Gastrocnemius medialis (tissue), 4 donors: ENCODE data around the gene TTC28. TPM values are rescaled to one million over a fixed set of nuclear protein-coding genes. Genes with fewer than 3 reads are reported as not detected.
"Not testable (repeated sequence)": the region's sequence is repeated elsewhere in the genome, so short reads cannot be mapped to it uniquely, and the experiment has no call there.

Source experiments
- ATAC-seq, 2 donors: fragments of 150-250 bp; one replicate each; pipeline ENCODE4 v1.9.1; 2016
- DNase-seq, 2 donors: peaks; one replicate each; pipeline ENCODE4 v3.0.0-alpha.2; 2019
- H3K27ac ChIP-seq, 4 donors: fragments of 200-600 bp; sonication (generic); 1 replicate in 1 of 4; 2 replicates in 3 of 4; pipeline ENCODE4 v1.5.1; 2016 to 2018; ENCODE audit warnings: mild to moderate bottlenecking in 2 of 4, moderate library complexity in 1 of 4
- H3K27me3 ChIP-seq, 3 donors: fragments of 200-600 bp; sonication (generic) in 2 of 3; 1 replicate in 1 of 3; 2 replicates in 2 of 3; pipeline versions ENCODE4 v1.5.1 to v1.6.0; 2016 to 2019; ENCODE audit warnings: mild to moderate bottlenecking in 1 of 3, moderate library complexity in 1 of 3
- H3K36me3 ChIP-seq, 2 donors: fragments of 200-600 bp; sonication (generic) in 1 of 2; one replicate each; pipeline ENCODE4 v1.5.1; 2017 to 2018
- H3K4me1 ChIP-seq, 2 donors: fragments of 200-600 bp; sonication (generic) in 1 of 2; one replicate each; pipeline ENCODE4 v1.5.1; 2016 to 2017; ENCODE audit warnings: mild to moderate bottlenecking in 2 of 2
- H3K4me3 ChIP-seq, 4 donors: fragments of 200-600 bp; sonication (generic) in 3 of 4; 1 replicate in 1 of 4; 2 replicates in 3 of 4; pipeline ENCODE4 v1.5.1; 2016 to 2019; ENCODE audit warnings: mild to moderate bottlenecking in 2 of 4
- H3K9me3 ChIP-seq, 3 donors: fragments of 200-600 bp; sonication (generic) in 2 of 3; 1 replicate in 1 of 3; 2 replicates in 2 of 3; pipeline ENCODE4 v1.5.1; 2016 to 2019
- POLR2A ChIP-seq, 2 donors: fragments of 450-650 bp; IDR thresholded peaks; one replicate each; pipeline ENCODE4 v1.6.1; 2017; ENCODE audit warnings: antibody characterized with exemption in 2 of 2, mild to moderate bottlenecking in 2 of 2, moderate library complexity in 2 of 2
- in situ Hi-C, 4 donors: fragments of 200-750 bp; cut with MboI; loops; one replicate each; pipeline versions ENCODE4 v1.15.0 to v1.8.0; 2017; ENCODE audit warnings: low sequenced_read_pairs in 4 of 4
- intact Hi-C: fragments of 100-400 bp; cut with DNase I; formaldehyde crosslinking; loops from one replicate; pipeline ENCODE4 v1.15.1; 2023; ENCODE audit warnings: low total_unique reads
- total RNA-seq, 4 donors: library from RNA; depleted of rRNA; stranded (reverse); fragments of >200 nt; gene quantifications; one replicate each; pipeline versions ENCODE4 v1.1.0 to v1.2.3, GENCODE V29; 2016
- TF ChIP-seq, protein P1 (sequence below), 5 experiments: fragments of 450-650 bp in 3 of 5; fragments of 200-600 bp in 2 of 5; sonication (generic) in 2 of 5; IDR thresholded peaks in 4 of 5; conservative IDR thresholded peaks in 1 of 5; 1 replicate in 4 of 5; 2 replicates in 1 of 5; pipeline ENCODE4 v1.5.1; 2016 to 2019; ENCODE audit warnings: antibody characterized with exemption in 5 of 5, mild to moderate bottlenecking in 3 of 5, moderate library complexity in 3 of 5

TTC28 gene
- total RNA-seq, 4 donors from 2014 or later: 6.3 to 18.1 (median 8.4) TPM

DNA sequence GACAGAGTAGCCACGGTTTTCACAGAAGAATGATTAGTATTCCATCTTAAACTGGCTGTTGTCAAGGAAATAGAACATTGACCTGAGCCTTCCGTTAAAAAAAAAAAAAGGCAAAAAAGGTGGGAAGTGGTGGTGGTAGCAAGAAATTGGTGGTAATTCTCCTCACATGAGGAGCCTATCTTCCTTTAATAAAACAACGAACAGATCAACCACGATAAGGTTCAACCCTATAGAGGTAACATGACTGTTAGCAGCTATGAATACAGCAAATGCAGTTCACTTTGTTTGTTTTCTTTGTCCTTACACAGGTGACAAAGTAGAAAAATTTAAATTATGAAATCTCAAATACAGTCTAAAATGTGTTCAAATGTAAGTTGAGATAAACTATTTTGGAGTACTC, 181.6 kb downstream of the TTC28 start:
- H3K27ac ChIP-seq: no peak overlapping the region
- H3K4me3 ChIP-seq: no peak overlapping the region
- H3K27me3 ChIP-seq: no peaks in the 10 kb centered on the region
- TF ChIP-seq, protein P1, sequence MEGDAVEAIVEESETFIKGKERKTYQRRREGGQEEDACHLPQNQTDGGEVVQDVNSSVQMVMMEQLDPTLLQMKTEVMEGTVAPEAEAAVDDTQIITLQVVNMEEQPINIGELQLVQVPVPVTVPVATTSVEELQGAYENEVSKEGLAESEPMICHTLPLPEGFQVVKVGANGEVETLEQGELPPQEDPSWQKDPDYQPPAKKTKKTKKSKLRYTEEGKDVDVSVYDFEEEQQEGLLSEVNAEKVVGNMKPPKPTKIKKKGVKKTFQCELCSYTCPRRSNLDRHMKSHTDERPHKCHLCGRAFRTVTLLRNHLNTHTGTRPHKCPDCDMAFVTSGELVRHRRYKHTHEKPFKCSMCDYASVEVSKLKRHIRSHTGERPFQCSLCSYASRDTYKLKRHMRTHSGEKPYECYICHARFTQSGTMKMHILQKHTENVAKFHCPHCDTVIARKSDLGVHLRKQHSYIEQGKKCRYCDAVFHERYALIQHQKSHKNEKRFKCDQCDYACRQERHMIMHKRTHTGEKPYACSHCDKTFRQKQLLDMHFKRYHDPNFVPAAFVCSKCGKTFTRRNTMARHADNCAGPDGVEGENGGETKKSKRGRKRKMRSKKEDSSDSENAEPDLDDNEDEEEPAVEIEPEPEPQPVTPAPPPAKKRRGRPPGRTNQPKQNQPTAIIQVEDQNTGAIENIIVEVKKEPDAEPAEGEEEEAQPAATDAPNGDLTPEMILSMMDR (IDR thresholded peaks at IDR 0.05 in 4 of 5, conservative IDR thresholded peaks at IDR 0.05 in 1 of 5): no peak
- TF ChIP-seq POLR2A (IDR thresholded peaks at IDR 0.05): no peak
- no peaks in the 10 kb centered on the region for H3K9me3 ChIP-seq
- ATAC-seq (no peak), DNase-seq (no peak)
- H3K36me3 ChIP-seq: no peaks in the 10 kb centered on the region
- intact Hi-C loops (no loop called here), in situ Hi-C loops (loop anchor here in 1 of 4 donors (25.0 kb wide), 1 partner anchor 111 kb away; no protein-coding TSS in a partner anchor)
- no peaks in the 10 kb centered on the region for H3K4me1 ChIP-seq

DNA sequence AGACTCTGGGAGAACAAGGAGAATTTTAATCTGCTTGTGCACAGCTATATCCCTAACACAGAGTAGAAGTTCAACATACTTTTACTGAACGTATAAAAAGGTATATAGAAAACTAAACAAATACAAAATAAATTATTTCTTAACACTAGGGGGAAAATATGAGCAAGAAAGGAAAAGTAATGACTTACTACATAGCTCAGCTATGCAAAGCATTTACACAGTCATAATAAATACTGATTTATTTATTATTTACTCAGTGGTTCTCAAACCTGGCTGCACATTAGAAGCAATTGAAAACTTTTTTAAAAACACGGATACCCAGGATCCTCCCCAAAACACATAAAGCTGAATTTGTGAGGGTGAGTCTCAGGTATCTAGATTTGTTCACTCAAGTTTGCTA, 182.5 kb downstream of the TTC28 start:
- DNase-seq (no peak), ATAC-seq (no peak)
- H3K9me3 ChIP-seq: no peaks in the 10 kb centered on the region
- no peaks in the 10 kb centered on the region for H3K27me3 ChIP-seq
- H3K27ac ChIP-seq: no peak overlapping the region
- in situ Hi-C loops (loop anchor here in 1 of 4 donors (25.0 kb wide), 1 partner anchor 110 kb away; no protein-coding TSS in a partner anchor), intact Hi-C loops (no loop called here)
- H3K4me3 ChIP-seq: no peak overlapping the region
- no peaks in the 10 kb centered on the region for H3K36me3 ChIP-seq
- TF ChIP-seq, protein P1 (IDR thresholded peaks at IDR 0.05 in 4 of 5, conservative IDR thresholded peaks at IDR 0.05 in 1 of 5): no peak
- no peak for TF ChIP-seq POLR2A (IDR thresholded peaks at IDR 0.05)
- H3K4me1 ChIP-seq: no peaks in the 10 kb centered on the region

DNA sequence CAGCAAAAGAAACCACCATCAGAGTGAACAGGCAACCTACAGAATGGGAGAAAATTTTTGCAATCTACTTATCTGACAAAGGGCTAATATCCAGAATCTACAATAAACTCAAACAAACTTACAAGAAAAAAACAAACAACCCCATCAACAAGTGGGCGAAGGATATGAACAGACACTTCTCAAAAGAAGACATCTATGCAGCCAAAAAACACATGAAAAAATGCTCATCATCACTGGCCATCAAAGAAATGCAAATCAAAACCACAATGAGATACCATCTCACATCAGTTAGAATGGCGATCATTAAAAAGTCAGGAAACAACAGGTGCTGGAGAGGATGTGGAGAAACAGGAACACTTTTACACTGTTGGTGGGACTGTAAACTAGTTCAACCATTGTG, 188.4 kb downstream of the TTC28 start:
- DNase-seq, H3K36me3 ChIP-seq, H3K4me3 ChIP-seq, intact Hi-C loops, H3K4me1 ChIP-seq, ATAC-seq, H3K9me3 ChIP-seq, H3K27ac ChIP-seq, H3K27me3 ChIP-seq: not testable (repeated sequence)
- in situ Hi-C loops: loop anchor here in 1 of 4 donors (25.0 kb wide), 1 partner anchor 104 kb away; no protein-coding TSS in a partner anchor

DNA sequence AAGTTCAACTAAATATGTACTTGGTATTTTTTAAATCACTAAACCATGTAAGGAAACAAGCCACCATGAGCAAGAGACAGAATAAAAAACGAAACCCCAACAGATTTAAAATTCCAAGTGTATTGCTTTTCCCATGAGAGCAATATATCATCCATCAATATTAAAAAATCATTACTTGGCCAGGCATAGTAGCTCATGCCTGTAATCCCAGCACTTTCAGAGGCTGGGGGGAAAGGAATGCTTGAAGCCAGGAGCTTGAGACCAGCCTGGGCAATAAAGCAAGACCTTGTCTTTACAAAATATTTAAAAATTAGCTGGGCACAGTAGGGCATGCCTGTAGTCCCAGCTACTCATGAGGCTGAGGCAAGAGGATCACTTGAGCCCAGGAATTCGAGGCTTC, 190.8 kb downstream of the TTC28 start:
- Histone ChIP-seq H3K9me3 (no peaks in the 10 kb centered on the region), H3K36me3 (no peaks in the 10 kb centered on the region), H3K4me3 (no peak overlapping the region), H3K4me1 (no peaks in the 10 kb centered on the region), H3K27ac (no peak overlapping the region), H3K27me3 (no peaks in the 10 kb centered on the region)
- in situ Hi-C loops (loop anchor here in 1 of 4 donors (25.0 kb wide), 1 partner anchor 102 kb away; no protein-coding TSS in a partner anchor), intact Hi-C loops (no loop called here)
- ATAC-seq (no peak), DNase-seq (no peak)
- TF ChIP-seq POLR2A (IDR thresholded peaks at IDR 0.05): no peak
- TF ChIP-seq, protein P1 (IDR thresholded peaks at IDR 0.05 in 4 of 5, conservative IDR thresholded peaks at IDR 0.05 in 1 of 5): no peak

DNA sequence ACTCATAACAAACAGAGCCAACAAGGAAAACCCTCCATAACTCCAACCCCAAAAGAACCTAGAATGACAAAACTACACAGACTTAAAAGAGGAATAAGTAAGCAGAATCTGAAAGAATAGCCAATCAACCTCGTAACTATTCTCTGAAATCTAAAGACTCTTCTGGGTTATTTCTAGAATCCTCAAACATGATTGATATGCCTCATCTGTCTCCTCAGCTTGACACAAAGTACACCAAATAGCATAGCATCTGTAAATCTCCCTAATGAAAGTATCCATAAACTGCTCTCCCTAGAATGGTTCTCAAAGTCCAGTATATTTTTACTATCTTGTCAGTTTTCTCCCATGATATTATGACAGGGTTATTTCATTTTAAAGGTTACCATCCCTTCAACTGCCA, 195.0 kb downstream of the TTC28 start:
- no peak for TF ChIP-seq POLR2A (IDR thresholded peaks at IDR 0.05)
- TF ChIP-seq, protein P1 (IDR thresholded peaks at IDR 0.05 in 4 of 5, conservative IDR thresholded peaks at IDR 0.05 in 1 of 5): no peak
- Histone ChIP-seq H3K27ac (no peak overlapping the region), H3K9me3 (no peaks in the 10 kb centered on the region), H3K4me1 (no peaks in the 10 kb centered on the region), H3K4me3 (no peak overlapping the region), H3K36me3 (no peaks in the 10 kb centered on the region), H3K27me3 (no peaks in the 10 kb centered on the region)
- intact Hi-C loops: no loop called here
- in situ Hi-C loops: loop anchor here in 1 of 4 donors (25.0 kb wide), 1 partner anchor 97 kb away; no protein-coding TSS in a partner anchor
- no peak for ATAC-seq
- no peak for DNase-seq
